Caco-2 (cell line): ENCODE measurements around the gene USF1. TPM values are rescaled to one million over a fixed set of nuclear protein-coding genes. Genes with fewer than 3 reads are reported as not detected.

Experiments
- BruUV-seq: library from RNA; stranded (reverse); fragments of 400-500 nt; replicated peaks from 2 replicates; lab custom pipeline; 2021; lab: Mats Ljungman, UMichigan
- CTCF ChIA-PET: fragments of 300-600 bp; sonication (Branson Sonifier 250); formaldehyde crosslinking; loops from one replicate; lab custom pipeline; 2022; ENCODE audit warnings: antibody characterized with exemption; lab: Charles Lee
- POLR2A ChIA-PET: fragments of 300-600 bp; sonication (Branson Sonifier 250); formaldehyde crosslinking; loops from one replicate; lab custom pipeline; 2022; ENCODE audit warnings: antibody characterized with exemption; lab: Charles Lee
- DNase-seq, 2 experiments: peaks; one replicate each; pipeline versions ENCODE4 v3.0.0 to v3.0.0-alpha.2; 2020 to 2022
- H3K27me3 ChIP-seq: replicated peaks from 2 replicates; pipeline ENCODE4 v1.6.0; 2011; ENCODE audit warnings: low read length; ENCODE audit not compliant: control insufficient read depth, insufficient read depth
- H3K36me3 ChIP-seq: 2 replicates; pipeline ENCODE4 v1.5.1; 2011; ENCODE audit warnings: low read length; ENCODE audit not compliant: control insufficient read depth, insufficient read depth
- H3K4me1 ChIP-seq: fragments of 250-450 bp; sonication (Bioruptor Pico); 2 replicates; pipeline ENCODE4 v1.5.1; 2020; ENCODE audit warnings: mild to moderate bottlenecking
- H3K4me3 ChIP-seq: 2 replicates; pipeline ENCODE4 v1.5.1; 2011; ENCODE audit warnings: low read depth, mild to moderate bottlenecking, control low read depth, low read length
- H3K9me3 ChIP-seq: fragments of 250-450 bp; sonication (Bioruptor Pico); 2 replicates; pipeline ENCODE4 v1.5.1; 2020; ENCODE audit warnings: mild to moderate bottlenecking, moderate library complexity
- H3K27ac Mint-ChIP-seq: one replicate; pipeline ENCODE4 v1.8.0; 2022; ENCODE audit warnings: mixed read lengths; ENCODE audit not compliant: unreplicated experiment
- H3K27me3 Mint-ChIP-seq: one replicate; pipeline ENCODE4 v1.8.0; 2022; ENCODE audit warnings: mixed read lengths; ENCODE audit not compliant: insufficient read depth, unreplicated experiment
- H3K36me3 Mint-ChIP-seq: one replicate; pipeline ENCODE4 v1.8.0; 2022; ENCODE audit warnings: mild to moderate bottlenecking, mixed read lengths; ENCODE audit not compliant: insufficient read depth, unreplicated experiment
- H3K4me1 Mint-ChIP-seq: one replicate; pipeline ENCODE4 v1.8.0; 2022; ENCODE audit warnings: low read depth, mixed read lengths; ENCODE audit not compliant: unreplicated experiment
- H3K4me3 Mint-ChIP-seq: one replicate; pipeline ENCODE4 v1.8.0; 2022; ENCODE audit warnings: mild to moderate bottlenecking, moderate library complexity, mixed read lengths; ENCODE audit not compliant: unreplicated experiment
- H3K9me3 Mint-ChIP-seq: one replicate; pipeline ENCODE4 v1.8.0; 2022; ENCODE audit warnings: mixed read lengths; ENCODE audit not compliant: unreplicated experiment
- CTCF ChIP-seq, 2 experiments: fragments of 200-600 bp in 1 of 2; IDR thresholded peaks; 1 replicate in 1 of 2; 2 replicates in 1 of 2; pipeline versions ENCODE4 v1.5.1 to v1.8.0; 2011 to 2022; ENCODE audit warnings: antibody characterized with exemption in 1 of 2, control low read depth in 1 of 2, inconsistent platforms in 1 of 2, low read depth in 1 of 2, low read length in 1 of 2, mild to moderate bottlenecking in 1 of 2, moderate library complexity in 1 of 2; ENCODE audit not compliant: insufficient read depth in 1 of 2, severe bottlenecking in 1 of 2, unreplicated experiment in 1 of 2
- intact Hi-C: fragments of 100-400 bp; cut with micrococcal nuclease; formaldehyde crosslinking; loops from one replicate; pipeline ENCODE4 v1.10.0; 2022; ENCODE audit not compliant: unreplicated experiment
- total RNA-seq: library from RNA; stranded (reverse); gene quantifications from 2 replicates; pipeline ENCODE4 v1.2.3, GENCODE V29; 2022

The USF1 gene
- total RNA-seq, 1 experiment from 2014 or later: 49.7 TPM

GRCh38 chr1:161082483-161082882 is 36.7 kb upstream of the USF1 start:
- intact Hi-C loops: no loop called here
- peaks cover 37% of the 10 kb centered on the region for H3K4me1 Mint-ChIP-seq
- peaks cover 43% of the 10 kb centered on the region for H3K4me1 ChIP-seq
- no TSS peak for BruUV-seq
- no peaks in the 10 kb centered on the region for H3K27me3 ChIP-seq
- no peak for DNase-seq
- CTCF ChIA-PET: no interaction called here
- no peak for TF ChIP-seq CTCF (IDR thresholded peaks at IDR 0.05; ENCODE audit: insufficient read depth in 1 of 2, low read depth in 1 of 2, low read length in 1 of 2, severe bottlenecking in 1 of 2, unreplicated experiment in 1 of 2)
- H3K4me3 ChIP-seq: no peak overlapping the region
- POLR2A ChIA-PET: no interaction called here
- no peaks in the 10 kb centered on the region for H3K9me3 Mint-ChIP-seq
- no peaks in the 10 kb centered on the region for H3K36me3 ChIP-seq
- no peak overlapping the region for H3K4me3 Mint-ChIP-seq
- H3K27ac Mint-ChIP-seq: peak overlapping the region; percentile 67
- peaks cover 7% of the 10 kb centered on the region for H3K36me3 Mint-ChIP-seq
- no peaks in the 10 kb centered on the region for H3K9me3 ChIP-seq
- no peaks in the 10 kb centered on the region for H3K27me3 Mint-ChIP-seq

GRCh38 chr1:161081519-161081918 is 35.7 kb upstream of the USF1 start:
- POLR2A ChIA-PET: no interaction called here
- H3K36me3 Mint-ChIP-seq: peaks cover 7% of the 10 kb centered on the region
- H3K4me3 ChIP-seq: no peak overlapping the region
- DNase-seq: no peak
- no peaks in the 10 kb centered on the region for H3K9me3 Mint-ChIP-seq
- H3K27me3 ChIP-seq: no peaks in the 10 kb centered on the region
- no peak for TF ChIP-seq CTCF (IDR thresholded peaks at IDR 0.05; ENCODE audit: insufficient read depth in 1 of 2, low read depth in 1 of 2, low read length in 1 of 2, severe bottlenecking in 1 of 2, unreplicated experiment in 1 of 2)
- H3K4me3 Mint-ChIP-seq: no peak overlapping the region
- H3K4me1 Mint-ChIP-seq: peaks cover 37% of the 10 kb centered on the region
- peaks cover 43% of the 10 kb centered on the region for H3K4me1 ChIP-seq
- CTCF ChIA-PET: no interaction called here
- no peaks in the 10 kb centered on the region for H3K9me3 ChIP-seq
- intact Hi-C loops: no loop called here
- no TSS peak for BruUV-seq
- H3K27me3 Mint-ChIP-seq: no peaks in the 10 kb centered on the region
- no peak overlapping the region for H3K27ac Mint-ChIP-seq
- H3K36me3 ChIP-seq: no peaks in the 10 kb centered on the region

GRCh38 chr1:161080441-161081405 is 34.9 kb upstream of the USF1 start:
- POLR2A ChIA-PET: no interaction called here
- Histone ChIP-seq H3K4me3 (no peak overlapping the region), H3K9me3 (no peaks in the 10 kb centered on the region), H3K27me3 (no peaks in the 10 kb centered on the region), H3K4me1 (peaks cover 43% of the 10 kb centered on the region), H3K36me3 (no peaks in the 10 kb centered on the region)
- intact Hi-C loops: no loop called here
- CTCF ChIA-PET: interaction anchor here (1.2 kb wide), 1 partner anchor 13 kb away, joined by 6 read pairs; no protein-coding TSS in a partner anchor
- no peak overlapping the region for H3K27ac Mint-ChIP-seq
- H3K9me3 Mint-ChIP-seq: no peaks in the 10 kb centered on the region
- peaks cover 37% of the 10 kb centered on the region for H3K4me1 Mint-ChIP-seq
- no TSS peak for BruUV-seq
- peaks cover 7% of the 10 kb centered on the region for H3K36me3 Mint-ChIP-seq
- no peaks in the 10 kb centered on the region for H3K27me3 Mint-ChIP-seq
- H3K4me3 Mint-ChIP-seq: no peak overlapping the region
- no peak for TF ChIP-seq CTCF (IDR thresholded peaks at IDR 0.05; ENCODE audit: insufficient read depth in 1 of 2, low read depth in 1 of 2, low read length in 1 of 2, severe bottlenecking in 1 of 2, unreplicated experiment in 1 of 2)
- DNase-seq: no peak
